ENCODE data around the gene TEX52. TPM values are rescaled to one million over a fixed set of nuclear protein-coding genes. Genes with fewer than 3 reads are reported as not detected.

Gene TEX52
- total RNA-seq, 1 donor from 2014 or later = not detected

DNA sequence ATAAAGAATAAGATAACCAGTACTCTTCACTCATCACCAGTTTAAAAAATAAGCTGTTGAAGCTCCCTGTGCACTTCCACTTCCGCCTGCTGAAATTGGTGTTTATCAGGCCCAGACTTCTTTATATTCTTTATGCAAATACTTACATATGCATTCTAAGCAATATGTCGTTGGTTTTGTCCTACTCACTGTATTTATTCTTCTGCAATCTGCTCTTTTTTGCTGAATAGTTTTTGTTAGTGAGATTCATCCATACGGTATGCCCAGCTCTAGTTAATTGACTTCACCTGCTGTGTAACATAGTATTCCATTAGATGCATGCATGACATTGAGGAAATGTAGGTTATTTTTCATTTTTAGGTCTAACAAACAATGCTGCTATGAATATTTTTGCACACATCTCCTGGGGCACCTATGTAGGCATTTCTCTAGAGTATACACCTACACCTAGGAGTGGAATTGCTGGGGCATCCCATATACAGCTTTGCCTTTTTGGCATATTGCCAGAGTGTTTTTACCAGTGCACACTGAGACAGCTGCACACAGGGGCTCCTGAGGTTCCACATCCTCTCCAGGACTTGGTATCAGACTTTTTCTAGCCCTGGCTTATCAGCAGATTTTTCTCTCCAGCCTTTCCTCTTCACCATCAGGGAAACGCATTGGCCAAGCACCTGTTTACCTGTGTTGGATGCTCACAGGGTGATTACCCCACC is 21.0 kb downstream of the TEX52 start:
- intact Hi-C loops (cut with DNase I) = no loop called here
- DNase-seq (ENCODE audit: low spot score) (no peak), ATAC-seq (no peak)

DNA sequence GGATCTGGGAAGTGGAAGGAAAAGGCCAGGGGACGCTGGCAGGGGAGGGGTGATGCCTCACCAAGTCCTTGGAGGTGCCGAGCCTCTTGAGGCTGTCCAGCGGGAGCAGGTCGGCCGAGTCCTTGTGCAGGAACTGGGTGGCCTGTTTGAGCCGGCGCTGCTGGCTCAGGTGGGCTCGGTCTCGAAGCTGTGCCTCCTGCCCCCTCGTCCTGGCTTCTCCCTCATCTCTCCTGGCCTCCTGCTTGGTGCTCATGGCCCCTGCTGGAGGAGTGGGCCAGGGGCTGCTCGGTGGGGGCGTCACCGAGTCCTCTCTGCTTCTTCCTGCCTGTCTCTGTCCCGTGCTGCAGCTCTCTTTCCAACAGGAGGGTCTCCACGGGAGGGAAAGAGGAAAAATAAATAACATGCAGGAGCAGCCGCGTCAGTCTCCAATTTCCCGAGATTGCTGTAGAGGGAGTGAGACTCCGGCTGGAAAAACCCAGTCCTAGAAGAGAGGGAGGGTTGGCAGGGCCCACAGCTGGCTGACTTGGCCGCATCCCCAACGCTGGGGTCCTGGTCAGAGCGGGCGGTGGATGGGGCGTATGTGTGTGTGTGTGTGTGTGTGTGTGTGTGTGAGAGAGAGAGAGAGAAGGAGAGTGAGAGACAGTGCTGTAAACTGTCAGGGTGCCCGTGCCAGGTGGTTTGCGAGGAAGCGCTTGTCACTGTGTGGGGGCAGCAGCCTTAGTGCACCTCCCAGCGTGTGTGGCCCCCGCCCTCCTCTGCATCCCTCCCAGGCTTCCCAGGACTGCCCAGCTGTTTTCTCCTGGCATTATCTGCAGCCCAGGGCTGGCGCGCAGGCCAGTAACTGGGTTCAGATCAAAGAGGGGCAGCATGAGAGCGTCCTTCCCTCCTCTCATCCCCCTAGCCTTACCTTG is 22.0 kb downstream of the TEX52 start, which contains the start of gene NRIP2:
NRIP2 (minus strand) TSS at position 455 of the 911 bp plus-strand sequence; CDS start at position 403, 52 bp downstream.
- intact Hi-C loops (cut with DNase I) = no loop called here
- peak; percentile 85 for ATAC-seq

DNA sequence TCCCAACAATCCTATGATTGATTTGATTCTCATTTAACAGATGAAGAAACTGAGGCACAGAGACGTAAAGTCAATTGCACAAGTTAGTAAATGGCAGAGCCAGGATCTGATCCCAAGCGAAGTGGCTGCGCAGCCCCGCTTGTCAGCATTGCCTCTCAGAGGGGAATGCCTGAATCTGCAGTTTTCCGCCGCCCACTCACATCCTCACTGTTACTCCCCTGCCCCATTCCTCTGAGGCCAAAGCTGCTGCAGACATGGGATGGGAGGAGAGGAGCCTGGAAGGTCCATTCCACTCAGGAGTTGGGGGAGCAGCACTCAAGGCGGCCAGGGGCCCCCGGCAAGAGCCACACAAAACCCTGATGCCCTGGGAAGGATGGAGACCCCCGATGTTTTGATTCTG is 23.0 kb downstream of the TEX52 start:
- DNase-seq (ENCODE audit: low spot score) = peak; percentile 78
- peak; percentile 65 for ATAC-seq
- intact Hi-C loops (cut with DNase I) = no loop called here

More for the DNA sequence above, 22.0 kb downstream of the TEX52 start, which contains the start of gene NRIP2:
- peak; percentile 75 for DNase-seq (ENCODE audit: low spot score)

DNA sequence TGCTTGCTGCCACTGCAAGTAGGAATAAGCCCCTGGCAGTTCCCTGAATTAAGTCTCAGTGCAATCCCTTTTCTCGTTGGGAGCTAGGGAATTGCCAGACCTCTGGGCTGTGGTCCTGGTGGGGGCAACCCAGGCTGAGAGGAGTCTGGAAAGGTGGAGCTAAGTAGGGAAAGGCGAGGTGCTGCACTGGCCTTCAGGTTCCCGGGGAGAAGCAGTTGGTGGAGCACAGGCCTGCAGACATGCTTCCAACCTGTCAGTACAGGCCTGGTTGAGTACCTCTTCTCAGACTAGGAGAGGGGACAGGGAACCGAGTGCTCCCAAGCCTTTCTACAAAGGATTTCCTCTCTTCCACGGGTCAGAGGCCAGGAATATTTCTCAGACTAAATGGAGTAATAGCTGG is 23.5 kb downstream of the TEX52 start:
- intact Hi-C loops (cut with DNase I) = no loop called here
- no peak for ATAC-seq
- no peak for DNase-seq (ENCODE audit: low spot score)

DNA sequence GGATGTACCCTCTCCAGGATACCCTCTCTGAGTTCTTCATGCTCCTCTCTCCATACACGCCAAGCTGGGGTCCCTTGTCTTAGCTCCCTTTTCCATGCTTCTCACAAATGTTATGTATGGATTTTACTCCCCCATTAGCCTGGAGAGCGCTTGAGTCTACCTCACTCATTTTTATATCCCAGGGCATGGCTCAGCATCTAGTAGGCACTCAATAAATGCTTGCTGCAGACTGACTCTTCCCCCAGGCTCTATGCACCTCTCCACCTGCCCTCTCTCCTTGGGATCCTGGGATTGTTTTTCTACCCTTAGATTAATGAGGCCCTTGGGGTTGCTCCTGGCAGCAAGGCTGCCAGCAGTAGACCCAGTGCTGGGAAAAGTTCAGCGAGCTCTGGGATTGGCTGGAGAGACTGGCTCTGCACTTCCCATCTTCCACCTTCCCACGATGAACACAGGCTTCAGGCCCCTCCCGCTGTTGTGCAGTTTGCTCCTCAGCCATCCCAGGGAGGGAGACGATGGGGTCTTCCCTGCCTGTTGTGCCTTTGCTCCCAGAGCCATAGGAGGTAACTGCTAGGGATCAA is 24.2 kb downstream of the TEX52 start:
- DNase-seq (ENCODE audit: low spot score) (no peak), ATAC-seq (no peak)
- intact Hi-C loops (cut with DNase I) = no loop called here

DNA sequence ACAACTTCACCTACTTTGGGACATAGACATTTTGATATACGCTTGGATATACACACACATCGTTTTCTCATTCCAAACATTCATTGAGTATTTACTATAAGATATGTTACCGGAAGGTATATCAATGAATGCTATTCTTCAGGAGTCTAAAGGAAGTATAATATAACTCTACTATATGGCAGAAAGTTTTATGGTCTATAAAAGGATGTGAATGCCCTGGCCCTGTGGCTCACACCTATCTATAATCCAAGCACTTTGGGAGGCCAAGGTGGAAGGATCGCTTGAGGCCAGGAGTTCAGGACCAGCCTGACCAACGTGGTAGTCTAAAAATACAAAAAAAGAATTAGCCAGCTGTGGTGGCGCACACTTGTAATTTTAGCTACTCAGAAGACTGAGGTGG is 27.6 kb downstream of the TEX52 start:
- ATAC-seq (no peak), DNase-seq (ENCODE audit: low spot score) (no peak)
- intact Hi-C loops (cut with DNase I) = no loop called here

DNA sequence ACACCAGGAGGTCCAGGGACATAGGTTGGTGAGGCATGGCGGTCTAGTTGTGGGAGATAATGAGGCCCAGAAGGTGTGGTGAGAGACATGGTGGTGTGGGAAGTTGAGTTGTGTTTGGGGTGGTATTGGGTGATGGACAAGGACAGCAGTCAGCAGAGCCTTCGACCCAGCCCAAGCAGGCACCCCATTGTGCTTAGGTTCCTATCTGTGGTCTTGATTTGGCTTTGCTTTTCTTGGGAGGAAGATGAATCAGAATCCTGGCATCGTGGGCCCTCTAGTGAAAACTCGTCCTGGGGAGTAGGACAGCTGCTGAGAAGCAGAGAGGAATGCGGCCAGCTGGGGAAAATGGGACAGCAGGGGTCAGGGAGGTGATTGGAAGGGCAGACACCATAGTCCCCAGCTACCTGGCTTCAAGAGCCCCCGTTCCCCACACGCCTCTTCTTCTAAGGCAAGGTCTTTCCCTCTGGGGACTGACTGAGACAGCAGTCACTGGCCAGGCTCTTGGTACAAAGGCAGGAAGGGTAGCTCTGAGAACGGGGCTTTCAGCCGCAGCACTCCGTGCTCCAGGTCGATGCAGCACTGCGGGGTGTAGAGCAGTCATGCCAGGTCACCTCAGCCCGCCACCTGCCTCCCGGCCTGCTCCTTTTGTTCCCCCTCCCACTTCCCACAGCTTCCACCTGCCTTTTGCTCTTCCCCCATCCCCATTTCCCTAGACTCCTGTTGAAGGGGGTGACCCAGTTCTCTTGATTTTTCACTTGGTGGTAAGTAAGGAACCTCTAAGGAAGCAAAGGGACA is 29.9 kb downstream of the TEX52 start:
- DNase-seq (ENCODE audit: low spot score) = no peak
- no peak for ATAC-seq
- intact Hi-C loops (cut with DNase I) = no loop called here

DNA sequence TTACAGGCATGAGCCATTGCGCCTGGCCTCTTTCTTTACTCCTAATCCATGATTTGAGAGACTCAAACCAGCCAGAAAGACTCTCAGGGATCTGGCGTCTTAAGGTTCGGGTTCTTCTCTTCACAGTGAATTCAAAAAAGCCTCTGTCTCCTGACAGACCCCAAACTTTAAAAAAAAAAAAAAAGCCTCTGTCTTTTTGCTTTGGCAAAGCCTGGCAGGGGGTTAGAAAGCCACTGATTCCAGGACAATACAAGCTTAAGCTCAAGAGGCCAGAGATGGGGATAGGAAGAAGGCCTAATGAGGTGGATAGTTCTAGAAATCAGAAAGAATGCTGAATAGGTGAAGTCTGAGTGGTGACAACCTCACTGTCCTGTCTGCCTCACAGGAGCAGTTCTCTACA is 30.8 kb downstream of the TEX52 start:
- DNase-seq (ENCODE audit: low spot score) = no peak
- no peak for ATAC-seq
- intact Hi-C loops (cut with DNase I) = no loop called here

DNA sequence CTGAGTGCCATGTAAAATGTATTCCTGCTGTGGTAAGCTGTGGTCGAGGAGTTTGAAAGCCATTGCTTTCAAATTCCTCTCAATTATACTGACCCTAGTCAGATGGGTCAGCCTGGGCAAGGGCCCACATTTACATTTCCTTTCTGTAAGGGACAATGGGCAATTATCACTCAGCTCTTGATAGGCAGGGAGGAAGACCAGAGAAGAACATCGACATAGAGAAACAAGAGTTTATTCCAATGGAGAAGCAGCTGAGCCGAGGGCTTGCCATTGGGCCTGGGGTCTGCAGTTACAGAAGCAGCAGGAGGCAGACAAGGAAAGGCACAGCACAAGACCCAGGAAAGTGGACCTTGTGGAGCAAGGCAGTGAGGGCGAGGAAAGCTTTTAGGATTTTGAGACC is 31.7 kb downstream of the TEX52 start:
- no peak for DNase-seq (ENCODE audit: low spot score)
- ATAC-seq = no peak
- intact Hi-C loops (cut with DNase I) = no loop called here

DNA sequence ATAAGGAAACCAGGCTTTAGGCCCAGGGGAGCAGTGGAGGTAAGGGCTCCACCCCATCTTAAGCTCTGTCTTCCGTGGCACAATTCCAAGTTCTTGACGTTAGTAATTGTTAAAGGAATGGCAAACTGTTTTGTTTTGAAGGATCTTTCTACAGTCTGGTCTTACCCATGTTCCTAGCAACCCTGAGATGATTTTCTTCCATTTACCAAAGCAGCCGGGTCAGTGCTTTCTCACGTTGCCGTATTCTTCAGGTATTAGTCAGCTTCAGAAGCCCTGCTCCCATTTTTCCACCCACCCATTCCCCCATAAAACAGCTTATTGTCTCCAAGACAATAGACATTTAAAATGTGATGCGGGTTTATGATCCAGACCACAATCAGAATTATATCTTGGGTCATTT is 32.3 kb downstream of the TEX52 start:
- ATAC-seq (no peak), DNase-seq (ENCODE audit: low spot score) (no peak)
- intact Hi-C loops (cut with DNase I) = no loop called here

DNA sequence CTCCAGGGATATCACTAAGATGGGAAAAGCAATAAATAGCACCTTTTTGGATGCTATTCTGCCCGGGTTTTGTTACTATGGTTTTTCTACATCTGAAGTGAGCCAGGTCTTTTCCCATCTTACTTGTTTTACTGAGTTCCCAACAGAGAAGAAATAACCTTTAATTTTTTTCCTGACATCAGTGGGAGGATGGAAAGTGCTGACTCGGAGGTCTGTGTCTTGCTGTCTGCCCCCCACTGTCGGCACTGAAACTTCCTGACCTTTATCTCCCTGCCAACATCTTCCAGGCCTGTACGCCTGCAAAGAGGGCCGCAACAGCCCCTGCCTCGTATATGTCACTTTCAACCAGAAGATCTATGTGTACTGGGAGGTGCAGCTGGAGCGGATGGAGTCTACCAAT is 33.4 kb downstream of the TEX52 start:
- intact Hi-C loops (cut with DNase I) = no loop called here
- ATAC-seq (no peak), DNase-seq (ENCODE audit: low spot score) (no peak)

DNA sequence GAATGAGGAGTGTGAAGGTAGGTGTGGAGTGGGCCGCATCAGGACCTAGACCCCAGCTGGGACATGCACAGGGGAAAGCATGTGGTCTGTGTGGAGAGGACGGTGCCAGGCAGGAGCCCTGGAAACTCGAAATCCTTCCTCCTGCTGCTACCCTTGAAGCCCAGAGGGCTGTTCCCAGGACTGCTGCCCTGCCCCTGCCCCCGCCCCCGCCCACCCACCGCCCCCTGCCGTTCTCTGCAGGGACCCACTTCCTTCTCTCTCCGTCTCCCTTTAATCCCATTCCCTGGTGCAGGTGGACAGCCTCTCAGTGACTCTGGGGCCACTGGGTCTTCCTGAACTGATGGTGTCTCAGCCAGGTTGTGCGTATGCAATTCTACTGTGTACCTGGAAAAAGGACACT is 36.4 kb downstream of the TEX52 start:
- ATAC-seq (no peak), DNase-seq (ENCODE audit: low spot score) (no peak)
- intact Hi-C loops (cut with DNase I) = no loop called here

DNA sequence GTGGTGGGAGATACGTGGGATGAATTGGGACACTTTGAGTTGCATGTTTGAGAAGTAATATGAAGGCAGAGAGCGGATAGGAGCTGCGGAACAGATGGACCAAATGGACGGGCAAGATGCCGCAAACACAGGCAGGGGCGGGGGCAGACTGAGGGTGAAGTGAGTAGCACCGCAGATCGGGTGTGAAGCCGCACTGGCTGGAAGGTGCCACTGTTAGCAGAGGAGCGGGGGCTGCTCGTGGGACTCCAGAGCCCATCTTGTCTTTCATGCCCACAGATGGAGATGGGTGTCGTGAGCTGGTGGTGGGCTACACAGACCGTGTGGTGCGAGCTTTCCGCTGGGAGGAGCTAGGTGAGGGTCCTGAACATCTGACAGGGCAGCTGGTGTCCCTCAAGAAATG is 37.0 kb downstream of the TEX52 start:
- intact Hi-C loops (cut with DNase I) = no loop called here
- DNase-seq (ENCODE audit: low spot score) (no peak), ATAC-seq (no peak)

DNA sequence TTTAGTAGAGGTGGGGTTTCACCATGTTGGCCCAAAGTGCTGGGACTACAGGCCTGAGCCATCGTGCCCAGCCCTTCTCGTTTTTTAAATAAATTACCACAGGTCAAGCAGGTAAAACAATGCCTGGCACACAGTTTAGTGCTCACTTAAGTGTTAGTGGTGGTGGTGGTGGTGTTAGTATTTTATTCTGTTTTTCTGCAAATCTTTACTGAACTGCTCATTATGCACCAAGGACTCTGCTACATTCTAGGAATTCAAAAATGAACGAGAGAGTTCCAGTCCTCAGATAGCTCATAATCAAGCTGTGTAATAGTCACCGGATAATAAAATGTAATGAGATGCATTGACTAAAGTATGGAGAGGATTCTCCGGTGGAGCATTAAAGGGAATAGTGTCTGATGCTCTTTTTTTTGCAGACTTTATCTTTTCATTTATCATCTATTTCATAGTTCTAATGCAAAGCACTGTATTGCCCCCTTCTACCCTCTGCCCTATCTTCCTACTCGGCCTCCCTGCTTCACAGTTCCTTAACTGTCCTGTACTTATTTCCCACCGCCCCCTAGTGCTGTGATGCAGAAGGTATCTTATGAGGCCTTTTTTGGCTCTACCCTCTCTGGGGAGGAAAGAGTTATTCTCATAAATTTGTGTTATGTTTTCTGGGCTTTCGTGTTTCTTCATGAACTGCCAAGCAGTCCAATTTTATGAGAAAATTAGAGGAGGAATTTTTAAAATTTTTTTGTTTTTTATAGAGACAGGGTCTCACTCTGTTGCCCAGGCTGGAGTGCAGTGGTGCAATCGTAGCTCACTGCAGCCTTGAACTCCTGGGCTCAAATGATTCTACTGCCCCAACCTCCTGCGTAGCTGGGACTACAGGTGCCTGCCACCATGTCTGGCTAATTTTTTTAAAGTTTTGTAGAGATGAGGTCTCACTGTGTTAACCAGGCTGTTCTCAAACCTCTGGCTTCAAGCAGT is 43.3 kb downstream of the TEX52 start:
- peak; percentile 51 for ATAC-seq
- no peak for DNase-seq (ENCODE audit: low spot score)
- intact Hi-C loops (cut with DNase I) = no loop called here

DNA sequence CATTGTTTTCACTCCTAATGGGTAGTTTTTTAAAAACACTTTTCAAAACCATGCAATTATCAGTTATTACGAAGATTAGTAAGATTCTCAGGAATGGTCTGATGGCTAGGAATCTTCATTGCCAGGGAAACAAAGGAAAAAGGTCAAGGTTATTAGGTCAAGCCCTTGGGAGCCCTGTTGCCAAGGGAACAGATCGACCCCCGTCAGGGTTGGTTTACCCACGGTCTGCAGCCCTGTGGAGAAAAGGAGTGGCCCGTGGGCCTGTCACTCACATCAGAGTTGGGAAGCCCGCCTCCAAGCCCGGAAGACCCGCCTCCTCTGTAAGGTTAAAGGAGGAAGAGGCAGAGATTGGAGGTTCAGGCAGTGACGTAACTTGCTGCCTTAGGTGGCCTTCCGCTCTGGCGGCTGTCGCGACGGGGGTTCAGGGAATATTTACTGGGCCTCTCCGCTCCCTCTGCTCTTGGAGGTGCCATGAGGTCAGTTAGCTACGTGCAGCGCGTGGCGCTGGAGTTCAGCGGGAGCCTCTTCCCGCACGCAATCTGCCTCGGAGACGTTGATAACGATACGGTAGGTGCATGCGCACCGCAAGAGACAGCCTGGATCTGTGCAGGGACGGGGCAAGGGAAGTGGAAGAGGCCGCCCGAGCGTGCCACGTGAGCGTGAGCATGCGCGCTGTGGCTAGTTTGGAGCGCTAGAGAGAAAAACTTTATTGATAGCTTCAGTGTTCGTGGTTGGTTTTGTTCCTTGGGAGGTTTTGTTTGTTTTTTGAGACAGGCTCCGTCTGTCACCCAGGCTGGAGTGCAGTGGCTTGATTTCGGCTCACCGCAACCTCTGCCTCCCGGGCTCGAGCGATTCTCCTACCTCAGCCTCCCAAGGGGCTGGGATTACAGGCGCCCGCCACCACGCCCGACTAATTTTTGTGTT is 44.3 kb downstream of the TEX52 start, which contains the start of gene ITFG2:
ITFG2 (plus strand) TSS at position 379 of the 924 bp plus-strand sequence; CDS start at position 472, 93 bp downstream.
- DNase-seq (ENCODE audit: low spot score) = peak; percentile 99
- peak; percentile 99 for ATAC-seq
- intact Hi-C loops (cut with DNase I) = no loop called here

DNA sequence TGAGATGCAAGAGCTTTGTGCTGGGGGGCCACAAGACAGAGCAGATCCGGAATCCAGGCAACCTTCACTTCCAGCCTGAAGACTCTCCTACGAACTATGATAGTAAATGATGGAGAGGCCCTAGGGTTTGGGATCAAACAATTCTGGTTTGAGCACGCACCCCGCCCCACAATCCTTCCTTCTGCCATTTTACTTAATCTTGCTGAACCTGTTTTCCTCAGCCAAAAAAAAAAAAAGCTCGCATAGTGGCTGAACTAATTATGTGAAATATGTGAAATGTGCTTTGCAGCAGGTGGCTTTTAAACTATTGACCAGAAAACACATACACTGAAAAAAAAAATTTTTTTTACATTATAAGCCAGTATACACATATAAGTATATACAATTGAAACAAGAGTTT is 45.0 kb downstream of the TEX52 start:
- intact Hi-C loops (cut with DNase I) = no loop called here
- DNase-seq (ENCODE audit: low spot score) = no peak
- no peak for ATAC-seq

DNA sequence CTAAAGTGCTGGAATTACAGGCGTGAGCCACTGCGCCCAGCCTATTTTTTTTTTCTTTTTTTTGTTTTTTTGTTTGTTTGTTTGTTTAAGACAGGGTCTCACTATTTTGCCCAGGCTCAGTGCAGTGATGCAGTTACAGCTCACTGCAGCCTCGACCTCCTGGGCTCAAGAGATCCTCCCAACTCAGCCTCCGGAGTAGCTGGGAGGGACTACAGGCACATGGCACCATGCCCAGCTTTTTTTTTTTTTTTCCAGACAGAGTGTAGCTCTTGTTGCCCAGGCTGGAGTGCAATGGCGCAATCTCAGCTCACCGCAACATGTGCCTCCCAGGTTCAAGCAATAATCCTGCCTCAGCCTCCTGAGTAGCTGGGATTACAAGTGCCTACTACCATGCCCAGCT is 50.1 kb downstream of the TEX52 start:
- intact Hi-C loops (cut with DNase I) = no loop called here
- DNase-seq (ENCODE audit: low spot score) (no peak), ATAC-seq (no peak)
